ENCODE measurements around the gene ACP2. TPM values are rescaled to one million over a fixed set of nuclear protein-coding genes. Genes with fewer than 3 reads are reported as not detected.

Gene ACP2
- total and polyA plus RNA-seq, 10 of the 15 experiments (the other 5 are each of a cell fraction or from before 2014, with no cell fraction given): 0.98 to 11.7 (median 7.4) TPM

GRCh38 chr11:47295385-47295784 lies 46.8 kb upstream of the ACP2 start:
- no peak for FAIRE-seq
- TF ChIP-seq, protein P1, sequence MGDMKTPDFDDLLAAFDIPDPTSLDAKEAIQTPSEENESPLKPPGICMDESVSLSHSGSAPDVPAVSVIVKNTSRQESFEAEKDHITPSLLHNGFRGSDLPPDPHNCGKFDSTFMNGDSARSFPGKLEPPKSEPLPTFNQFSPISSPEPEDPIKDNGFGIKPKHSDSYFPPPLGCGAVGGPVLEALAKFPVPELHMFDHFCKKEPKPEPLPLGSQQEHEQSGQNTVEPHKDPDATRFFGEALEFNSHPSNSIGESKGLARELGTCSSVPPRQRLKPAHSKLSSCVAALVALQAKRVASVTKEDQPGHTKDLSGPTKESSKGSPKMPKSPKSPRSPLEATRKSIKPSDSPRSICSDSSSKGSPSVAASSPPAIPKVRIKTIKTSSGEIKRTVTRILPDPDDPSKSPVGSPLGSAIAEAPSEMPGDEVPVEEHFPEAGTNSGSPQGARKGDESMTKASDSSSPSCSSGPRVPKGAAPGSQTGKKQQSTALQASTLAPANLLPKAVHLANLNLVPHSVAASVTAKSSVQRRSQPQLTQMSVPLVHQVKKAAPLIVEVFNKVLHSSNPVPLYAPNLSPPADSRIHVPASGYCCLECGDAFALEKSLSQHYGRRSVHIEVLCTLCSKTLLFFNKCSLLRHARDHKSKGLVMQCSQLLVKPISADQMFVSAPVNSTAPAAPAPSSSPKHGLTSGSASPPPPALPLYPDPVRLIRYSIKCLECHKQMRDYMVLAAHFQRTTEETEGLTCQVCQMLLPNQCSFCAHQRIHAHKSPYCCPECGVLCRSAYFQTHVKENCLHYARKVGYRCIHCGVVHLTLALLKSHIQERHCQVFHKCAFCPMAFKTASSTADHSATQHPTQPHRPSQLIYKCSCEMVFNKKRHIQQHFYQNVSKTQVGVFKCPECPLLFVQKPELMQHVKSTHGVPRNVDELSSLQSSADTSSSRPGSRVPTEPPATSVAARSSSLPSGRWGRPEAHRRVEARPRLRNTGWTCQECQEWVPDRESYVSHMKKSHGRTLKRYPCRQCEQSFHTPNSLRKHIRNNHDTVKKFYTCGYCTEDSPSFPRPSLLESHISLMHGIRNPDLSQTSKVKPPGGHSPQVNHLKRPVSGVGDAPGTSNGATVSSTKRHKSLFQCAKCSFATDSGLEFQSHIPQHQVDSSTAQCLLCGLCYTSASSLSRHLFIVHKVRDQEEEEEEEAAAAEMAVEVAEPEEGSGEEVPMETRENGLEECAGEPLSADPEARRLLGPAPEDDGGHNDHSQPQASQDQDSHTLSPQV (IDR thresholded peaks at IDR 0.05): no peak
- TF ChIP-seq USF1 (IDR thresholded peaks at IDR 0.05; ENCODE audit: borderline replicate concordance, extremely low read length, insufficient read depth, low read depth, low read length): no peak
- TF ChIP-seq CHD1 (IDR thresholded peaks at IDR 0.05; ENCODE audit: low read depth, low read length): no peak
- TF ChIP-seq GATAD2B (conservative IDR thresholded peaks at IDR 0.05; ENCODE audit: low read depth): no peak
- no peak for TF ChIP-seq ZZZ3 (IDR thresholded peaks at IDR 0.05; ENCODE audit: control insufficient read depth, insufficient read length, low read depth)
- no peak for TF ChIP-seq YY1 (IDR thresholded peaks at IDR 0.05; ENCODE audit: low read depth, low read length)
- TF ChIP-seq DPF2 (IDR thresholded peaks at IDR 0.05): no peak
- TF ChIP-seq TCF3 (IDR thresholded peaks at IDR 0.05; ENCODE audit: borderline replicate concordance, insufficient read depth, low read depth, low read length): no peak
- TF ChIP-seq MXI1 (IDR thresholded peaks at IDR 0.05; ENCODE audit: low read depth, low read length): no peak
- WGBS (ENCODE audit: insufficient coverage, insufficient replicate concordance, low lambda C conversion rate, missing lambda C conversion rate): 96% methylated on average over 5 of the region's 5 CpGs

More at GRCh38 chr11:47295385-47295784, 46.8 kb upstream of the ACP2 start:
- Histone ChIP-seq H4K20me1 (ENCODE audit: control insufficient read depth, insufficient read depth) (no peaks in the 10 kb centered on the region), H3K36me3 (ENCODE audit: control insufficient read depth in 2 of 2, insufficient read depth in 2 of 2, low read length in 1 of 2) (peaks cover 9 to 28% of the 10 kb centered on the region in 2 experiments), H3K9me3 (replicated peaks; ENCODE audit: control insufficient read depth, insufficient read depth, low read length) (no peaks in the 10 kb centered on the region; the same call in 2 of the 3 replicates), H3K4me2 (ENCODE audit: control insufficient read depth, insufficient read depth) (no peak overlapping the region), H3K4me3 (no peak overlapping the region), H3K9ac (ENCODE audit: control insufficient read depth, insufficient read depth, low read length) (no peak overlapping the region), H3K27me3 (replicated peaks in 1 of 2; ENCODE audit: control insufficient read depth in 2 of 2, insufficient read depth in 2 of 2, low read length in 1 of 2) (no peaks in the 10 kb centered on the region), H3K79me2 (ENCODE audit: control insufficient read depth, insufficient read depth, low read length) (no peaks in the 10 kb centered on the region), H3K27ac (ENCODE audit: control insufficient read depth, insufficient read depth) (no peak overlapping the region), H3K4me1 (ENCODE audit: control insufficient read depth, insufficient read depth, low read length) (no peaks in the 10 kb centered on the region), H2AFZ (ENCODE audit: control insufficient read depth, low read depth, low read length) (no peak overlapping the region)
- ChIA-PET POLR2A (interaction anchor here (0.5 kb wide), 1 partner anchor 243 kb away, joined by 3 read pairs; no protein-coding TSS in a partner anchor), CTCF (no interaction called here), RAD21 (ENCODE audit: unreplicated experiment) (interaction anchor here (0.6 kb wide), 1 partner anchor 60 kb away, joined by 3 read pairs; no protein-coding TSS in a partner anchor), SMC1A (ENCODE audit: uncharacterized antibody, unreplicated experiment) (interaction anchor here (2.5 kb wide), 1 partner anchor 22 kb away, joined by 6 read pairs; no protein-coding TSS in a partner anchor)
- in situ Hi-C loops (cut with MboI) (no loop called here), intact Hi-C loops (cut with micrococcal nuclease; ENCODE audit: unreplicated experiment) (no loop called here)
- BruUV-seq (replicated peaks): no TSS peak
- ATAC-seq (no peak), DNase-seq (ENCODE audit: low read depth, low spot score) (no peak)

Data from GM12878 (cell line).